MCF 10A (cell line): ENCODE measurements around the gene UTP11. TPM values are rescaled to one million over a fixed set of nuclear protein-coding genes. Genes with fewer than 3 reads are reported as not detected.

Source experiments
- BruUV-seq: library from RNA; stranded (reverse); fragments of 400-500 nt; replicated peaks from 2 replicates; lab custom pipeline; 2021; lab: Mats Ljungman, UMichigan
- CTCF ChIA-PET: fragments of 300-600 bp; sonication (Branson Sonifier 250); formaldehyde crosslinking; extraction: SDS; loops from one replicate; lab custom pipeline; 2021; ENCODE audit warnings: antibody characterized with exemption, inconsistent platforms; lab: Yijun Ruan, JAX
- POLR2A ChIA-PET: fragments of 300-600, 350-650 bp; sonication (Branson Sonifier 250); formaldehyde crosslinking; extraction: SDS; loops from one replicate; lab custom pipeline; 2020; ENCODE audit warnings: antibody characterized with exemption, inconsistent platforms; lab: Yijun Ruan, JAX
- DNase-seq: peaks from one replicate; pipeline ENCODE4 v3.0.0-alpha.2; 2018; ENCODE audit not compliant: unreplicated experiment
- H3K27ac Mint-ChIP-seq: one replicate; pipeline ENCODE4 v1.8.0; 2022; ENCODE audit warnings: mild to moderate bottlenecking, low read depth, mixed read lengths; ENCODE audit not compliant: unreplicated experiment
- H3K27me3 Mint-ChIP-seq: one replicate; pipeline ENCODE4 v1.8.0; 2022; ENCODE audit warnings: mixed read lengths; ENCODE audit not compliant: insufficient read depth, unreplicated experiment
- H3K36me3 Mint-ChIP-seq: one replicate; pipeline ENCODE4 v1.8.0; 2022; ENCODE audit warnings: mild to moderate bottlenecking, moderate library complexity, mixed read lengths; ENCODE audit not compliant: insufficient read depth, unreplicated experiment
- H3K4me1 Mint-ChIP-seq: one replicate; pipeline ENCODE4 v1.8.0; 2022; ENCODE audit warnings: mixed read lengths; ENCODE audit not compliant: insufficient read depth, unreplicated experiment
- H3K4me3 Mint-ChIP-seq: one replicate; pipeline ENCODE4 v1.8.0; 2022; ENCODE audit warnings: mild to moderate bottlenecking, moderate library complexity, mixed read lengths; ENCODE audit not compliant: unreplicated experiment
- H3K9me3 Mint-ChIP-seq: one replicate; pipeline ENCODE4 v1.8.0; 2022; ENCODE audit warnings: mixed read lengths; ENCODE audit not compliant: unreplicated experiment
- intact Hi-C: fragments of 100-400 bp; cut with micrococcal nuclease; formaldehyde crosslinking; loops from 2 replicates; pipeline ENCODE4 v1.14.1; 2022
- total RNA-seq: library from RNA; stranded (reverse); gene quantifications from 2 replicates; pipeline ENCODE4 v1.2.3, GENCODE V29; 2022
- TF ChIP-seq, protein P1 (sequence below): fragments of 200-600 bp; IDR thresholded peaks from one replicate; pipeline ENCODE4 v1.8.0; 2022; ENCODE audit warnings: antibody characterized with exemption, mild to moderate bottlenecking; ENCODE audit not compliant: unreplicated experiment

The UTP11 gene
- total RNA-seq, 1 experiment from 2014 or later = 66.5 TPM

DNA sequence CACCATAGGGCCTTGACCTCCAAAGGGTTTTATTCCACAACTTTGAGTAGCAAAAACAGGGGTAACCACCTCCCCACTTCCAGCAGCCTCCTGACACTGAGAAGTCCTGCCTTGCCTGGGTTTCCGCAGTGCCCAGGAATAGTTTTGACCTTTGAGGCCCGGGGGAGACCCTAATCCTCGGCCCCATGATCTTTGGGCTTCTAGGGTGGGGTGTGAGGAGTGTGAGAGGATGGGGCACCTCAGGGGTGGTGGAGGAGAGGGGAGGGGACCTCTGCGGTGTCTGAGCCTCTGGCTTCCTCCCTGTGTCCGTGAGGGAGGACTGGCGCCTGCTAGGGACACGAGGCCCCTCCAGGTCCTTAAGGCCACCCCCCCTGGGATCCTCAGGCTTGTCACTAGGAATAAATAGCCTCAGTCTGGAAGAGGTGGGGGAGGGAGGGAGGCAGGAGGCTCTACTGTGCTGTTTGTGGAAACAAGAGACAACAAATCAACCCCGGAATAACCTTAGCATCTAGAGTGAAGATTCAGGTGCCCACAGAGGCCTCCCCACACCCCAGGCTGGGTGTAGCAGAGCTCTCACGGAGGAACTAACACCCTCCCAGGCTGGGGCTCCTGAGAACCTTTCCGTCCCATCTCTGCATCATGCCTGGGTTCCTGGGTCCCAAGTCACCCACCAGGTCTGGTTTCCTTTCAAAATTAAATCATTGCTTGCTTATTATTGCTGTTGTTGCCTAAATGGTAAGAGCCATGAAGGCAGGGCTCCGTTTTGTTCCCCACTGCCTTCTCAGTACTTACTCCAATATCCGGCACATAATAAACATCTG is 6.3 kb upstream of the UTP11 start:
- POLR2A ChIA-PET = no interaction called here

DNA sequence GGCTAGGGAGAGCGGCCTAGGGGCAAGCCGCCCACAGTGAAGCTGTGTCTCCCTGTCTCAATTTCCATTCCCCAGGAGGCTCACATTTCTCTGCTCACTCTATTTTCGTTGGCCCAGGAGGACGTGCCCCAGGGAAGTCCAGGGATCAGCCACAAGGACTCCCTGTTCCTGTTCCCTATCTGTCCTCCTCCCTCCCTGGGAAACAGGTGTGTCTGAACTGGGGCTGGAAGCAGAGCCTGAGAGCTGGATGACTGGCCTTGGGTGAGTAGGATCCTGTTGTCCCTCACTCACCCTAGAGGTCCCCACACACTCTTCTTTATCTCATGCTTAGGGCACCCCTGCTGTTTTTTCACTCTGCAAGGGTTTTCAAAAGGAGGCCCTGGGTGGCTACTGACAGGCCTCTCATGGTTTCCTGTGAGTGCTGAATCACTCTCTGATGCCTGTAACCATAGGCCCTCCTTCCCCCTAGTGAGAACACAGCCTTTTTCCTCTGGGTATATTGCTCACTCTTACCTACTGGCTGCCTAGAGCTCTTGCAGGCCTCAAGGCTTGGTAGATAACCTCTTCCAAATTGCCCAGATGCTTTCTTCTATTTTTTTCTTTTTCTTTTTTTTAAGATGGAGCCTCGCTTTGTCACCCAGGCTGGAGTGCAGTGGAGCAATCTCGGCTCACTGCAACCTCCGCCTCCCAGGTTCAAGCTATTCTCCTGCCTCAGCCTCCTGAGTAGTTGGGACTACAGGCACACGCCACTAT is 3.3 kb upstream of the UTP11 start:
- intact Hi-C loops = no loop called here
- CTCF ChIA-PET = interaction anchor here (0.6 to 8.9 kb wide), 9 partner anchors 9 to 1791 kb away, joined by 3 to 58 read pairs (median 5); partner anchors contain the start of gene SF3A3
- Mint-ChIP-seq H3K36me3 (peaks cover 12% of the 10 kb centered on the region), H3K27me3 (no peaks in the 10 kb centered on the region), H3K27ac (peak overlapping the region; percentile 94), H3K9me3 (no peaks in the 10 kb centered on the region), H3K4me3 (peak overlapping the region; percentile 9), H3K4me1 (peaks cover 25% of the 10 kb centered on the region)
- no TSS peak for BruUV-seq
- DNase-seq = peak; percentile 59
- TF ChIP-seq, protein P1, sequence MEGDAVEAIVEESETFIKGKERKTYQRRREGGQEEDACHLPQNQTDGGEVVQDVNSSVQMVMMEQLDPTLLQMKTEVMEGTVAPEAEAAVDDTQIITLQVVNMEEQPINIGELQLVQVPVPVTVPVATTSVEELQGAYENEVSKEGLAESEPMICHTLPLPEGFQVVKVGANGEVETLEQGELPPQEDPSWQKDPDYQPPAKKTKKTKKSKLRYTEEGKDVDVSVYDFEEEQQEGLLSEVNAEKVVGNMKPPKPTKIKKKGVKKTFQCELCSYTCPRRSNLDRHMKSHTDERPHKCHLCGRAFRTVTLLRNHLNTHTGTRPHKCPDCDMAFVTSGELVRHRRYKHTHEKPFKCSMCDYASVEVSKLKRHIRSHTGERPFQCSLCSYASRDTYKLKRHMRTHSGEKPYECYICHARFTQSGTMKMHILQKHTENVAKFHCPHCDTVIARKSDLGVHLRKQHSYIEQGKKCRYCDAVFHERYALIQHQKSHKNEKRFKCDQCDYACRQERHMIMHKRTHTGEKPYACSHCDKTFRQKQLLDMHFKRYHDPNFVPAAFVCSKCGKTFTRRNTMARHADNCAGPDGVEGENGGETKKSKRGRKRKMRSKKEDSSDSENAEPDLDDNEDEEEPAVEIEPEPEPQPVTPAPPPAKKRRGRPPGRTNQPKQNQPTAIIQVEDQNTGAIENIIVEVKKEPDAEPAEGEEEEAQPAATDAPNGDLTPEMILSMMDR = no peak
- POLR2A ChIA-PET = interaction anchor here (0.8 to 2.8 kb wide), 8 partner anchors 11 to 850 kb away, joined by 4 to 26 read pairs (median 4); partner anchors contain the start of genes MTF1 and SF3A3

More for the DNA sequence above, 6.3 kb upstream of the UTP11 start:
- Mint-ChIP-seq H3K9me3 (no peaks in the 10 kb centered on the region), H3K27me3 (no peaks in the 10 kb centered on the region), H3K27ac (no peak overlapping the region), H3K4me1 (peaks cover 32% of the 10 kb centered on the region), H3K36me3 (peaks cover 4% of the 10 kb centered on the region), H3K4me3 (peak overlapping the region; percentile 58)
- CTCF ChIA-PET = no interaction called here
- BruUV-seq = no TSS peak
- intact Hi-C loops = no loop called here
- TF ChIP-seq, protein P1 = no peak
- no peak for DNase-seq

DNA sequence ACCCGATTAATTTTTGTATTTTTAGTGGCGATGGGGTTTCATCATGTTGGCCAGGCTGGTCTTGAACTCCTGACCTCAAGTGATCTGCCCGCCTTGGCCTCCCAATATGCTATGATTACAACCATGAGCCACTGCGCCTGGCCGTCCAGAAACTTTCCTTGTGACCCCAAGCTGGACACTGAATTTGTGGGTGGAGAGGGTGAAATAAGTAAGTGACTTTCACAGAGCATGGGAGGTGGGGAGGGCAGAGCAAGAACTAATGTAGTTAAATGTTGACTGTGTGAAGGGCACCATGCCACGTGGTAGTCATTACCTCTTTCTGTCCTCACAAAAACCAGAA is 2.7 kb upstream of the UTP11 start:
- no peaks in the 10 kb centered on the region for H3K9me3 Mint-ChIP-seq
- BruUV-seq = no TSS peak
- H3K4me1 Mint-ChIP-seq = peaks cover 20% of the 10 kb centered on the region
- H3K4me3 Mint-ChIP-seq = no peak overlapping the region
- peaks cover 12% of the 10 kb centered on the region for H3K36me3 Mint-ChIP-seq
- ChIA-PET CTCF (interaction anchor here (0.6 to 8.9 kb wide), 7 partner anchors 10 to 1792 kb away, joined by 3 to 58 read pairs (median 5); partner anchors contain the start of gene SF3A3), POLR2A (interaction anchor here (1.3 to 2.8 kb wide), 6 partner anchors 11 to 148 kb away, joined by 4 to 26 read pairs (median 5); partner anchors contain the start of gene SF3A3)
- TF ChIP-seq, protein P1 = no peak
- H3K27ac Mint-ChIP-seq = peak overlapping the region; percentile 94
- no peaks in the 10 kb centered on the region for H3K27me3 Mint-ChIP-seq
- no peak for DNase-seq
- intact Hi-C loops = no loop called here
